IMR-90 (cell line): ENCODE results near the gene DNASE1L1. TPM values are rescaled to one million over a fixed set of nuclear protein-coding genes. Genes with fewer than 3 reads are reported as not detected.

Source experiments
- ATAC-seq: fragments of 200-7000 bp; cut with Tn5 transposase; 2 replicates; pipeline ENCODE4 v1.9.1; 2020; ENCODE audit warnings: low read depth, mild to moderate bottlenecking, moderate library complexity
- BruUV-seq: library from RNA; stranded (reverse); fragments of 400-500 nt; replicated peaks from 2 replicates; lab custom pipeline; 2021; lab: Mats Ljungman, UMichigan
- CTCF ChIA-PET: fragments of 300-600 bp; formaldehyde crosslinking; extraction: SDS; loops from one replicate; lab custom pipeline; 2021; ENCODE audit warnings: antibody characterized with exemption; lab: Yijun Ruan, JAX
- POLR2A ChIA-PET: fragments of 300-600 bp; sonication (Branson Sonifier 250); formaldehyde crosslinking; loops from one replicate; lab custom pipeline; 2022; ENCODE audit warnings: antibody characterized with exemption; ENCODE audit not compliant: unreplicated experiment; lab: Charles Lee
- DNase-seq: peaks from one replicate; pipeline ENCODE4 v3.0.0; 2013
- H2AFZ ChIP-seq: replicated peaks from 2 replicates; pipeline ENCODE3; 2013; ENCODE audit warnings: low read length, mild to moderate bottlenecking; ENCODE audit not compliant: poor library complexity
- H2AK5ac ChIP-seq: 2 replicates; pipeline ENCODE4 v1.6.1; 2013; ENCODE audit warnings: low read depth, low read length, inconsistent platforms
- H2AK9ac ChIP-seq: replicated peaks from 2 replicates; pipeline ENCODE3; 2013; ENCODE audit warnings: mild to moderate bottlenecking, low read depth, low read length, moderate library complexity; ENCODE audit not compliant: poor library complexity
- H2BK120ac ChIP-seq: 2 replicates; pipeline ENCODE4 v1.6.1; 2013; ENCODE audit warnings: low read depth, low read length, inconsistent platforms
- H2BK15ac ChIP-seq: 3 replicates; pipeline ENCODE4 v1.6.1; 2013; ENCODE audit warnings: low read depth, low read length, inconsistent platforms
- H2BK20ac ChIP-seq: 2 replicates; pipeline ENCODE4 v1.6.1; 2013; ENCODE audit warnings: low read depth, mild to moderate bottlenecking, inconsistent platforms, low read length, moderate library complexity
- H2BK5ac ChIP-seq: 2 replicates; pipeline ENCODE4 v1.6.1; 2013; ENCODE audit warnings: mild to moderate bottlenecking, low read depth, low read length, inconsistent platforms; ENCODE audit not compliant: poor library complexity, severe bottlenecking
- H3K14ac ChIP-seq: replicated peaks from 2 replicates; pipeline ENCODE4 v1.6.1; 2013; ENCODE audit warnings: low read depth, low read length, inconsistent platforms
- H3K18ac ChIP-seq: 2 replicates; pipeline ENCODE4 v1.6.1; 2013; ENCODE audit warnings: low read depth, low read length, control low read depth
- H3K23ac ChIP-seq: 2 replicates; pipeline ENCODE4 v1.6.1; 2013; ENCODE audit warnings: low read depth, low read length, inconsistent platforms
- H3K27ac ChIP-seq: 2 replicates; pipeline ENCODE4 v1.5.1; 2013; ENCODE audit warnings: mild to moderate bottlenecking, control low read depth, low read length; ENCODE audit not compliant: insufficient read depth
- H3K27me3 ChIP-seq: 2 replicates; pipeline ENCODE4 v1.6.1; 2013; ENCODE audit warnings: low read length; ENCODE audit not compliant: control insufficient read depth, insufficient read depth
- H3K36me3 ChIP-seq: 2 replicates; pipeline ENCODE4 v1.6.1; 2013; ENCODE audit warnings: low read length, mixed read lengths; ENCODE audit not compliant: control insufficient read depth, insufficient read depth
- H3K4ac ChIP-seq: 2 replicates; pipeline ENCODE4 v1.6.1; 2013; ENCODE audit warnings: low read depth, low read length, inconsistent platforms
- H3K4me1 ChIP-seq: 2 replicates; pipeline ENCODE4 v1.6.1; 2013; ENCODE audit warnings: low read length, mixed read lengths; ENCODE audit not compliant: control insufficient read depth, insufficient read depth
- H3K4me2 ChIP-seq: 2 replicates; pipeline ENCODE4 v1.6.1; 2013; ENCODE audit warnings: low read depth, mild to moderate bottlenecking, control low read depth, low read length, moderate library complexity
- H3K4me3 ChIP-seq: 2 replicates; pipeline ENCODE4 v1.5.1; 2013; ENCODE audit warnings: low read depth, mild to moderate bottlenecking, control low read depth, low read length, moderate library complexity; ENCODE audit not compliant: insufficient read depth
- H3K56ac ChIP-seq: 2 replicates; pipeline ENCODE4 v1.6.1; 2013; ENCODE audit warnings: low read length, inconsistent platforms; ENCODE audit not compliant: insufficient read depth; ENCODE audit errors: extremely low read depth
- H3K79me1 ChIP-seq, 2 experiments: 2 replicates each; pipeline ENCODE4 v1.6.1; 2013; ENCODE audit warnings: low read length in 2 of 2, inconsistent platforms in 1 of 2, low read depth in 1 of 2
- H3K9ac ChIP-seq: 2 replicates; pipeline ENCODE4 v1.6.1; 2013; ENCODE audit warnings: low read depth, low read length, control low read depth
- H3K9me1 ChIP-seq: 2 replicates; pipeline ENCODE4 v1.6.1; 2013; ENCODE audit warnings: low read length, inconsistent platforms; ENCODE audit not compliant: insufficient read depth
- H3K9me3 ChIP-seq: 2 replicates; pipeline ENCODE4 v1.6.1; 2013; ENCODE audit warnings: low read length; ENCODE audit not compliant: control insufficient read depth, insufficient read depth
- H4K20me1 ChIP-seq: 2 replicates; pipeline ENCODE4 v1.6.1; 2013; ENCODE audit warnings: low read length, inconsistent platforms; ENCODE audit not compliant: insufficient read depth
- H4K5ac ChIP-seq: 2 replicates; pipeline ENCODE4 v1.6.1; 2013; ENCODE audit warnings: mild to moderate bottlenecking, low read depth, low read length, control low read depth
- H4K8ac ChIP-seq, 2 experiments: 2 replicates each; pipeline ENCODE4 v1.6.1; 2013; ENCODE audit warnings: low read depth in 2 of 2, low read length in 2 of 2, control low read depth in 1 of 2, inconsistent platforms in 1 of 2
- H4K91ac ChIP-seq: 2 replicates; pipeline ENCODE4 v1.6.1; 2013; ENCODE audit warnings: low read depth, low read length, inconsistent platforms; ENCODE audit not compliant: insufficient read depth
- CEBPB ChIP-seq: IDR thresholded peaks from 2 replicates; pipeline ENCODE4 v1.6.1; 2012; ENCODE audit warnings: low read depth, low read length, improper control_type of control experiment
- FOS ChIP-seq: fragments of 150-350 bp; IDR thresholded peaks from 2 replicates; pipeline ENCODE4 v1.6.1; 2016; ENCODE audit warnings: low read depth, low read length
- MXI1 ChIP-seq: IDR thresholded peaks from 2 replicates; pipeline ENCODE4 v1.6.1; 2012; ENCODE audit warnings: low read depth, mild to moderate bottlenecking, low read length, moderate library complexity, borderline replicate concordance
- SMC3 ChIP-seq: fragments of 150-350 bp; IDR thresholded peaks from 2 replicates; pipeline ENCODE4 v1.6.1; 2016; ENCODE audit warnings: low read depth, mild to moderate bottlenecking, antibody characterized with exemption, low read length, moderate library complexity
- USF2 ChIP-seq: fragments of 150-350 bp; IDR thresholded peaks from 2 replicates; pipeline ENCODE4 v1.6.1; 2017; ENCODE audit warnings: mild to moderate bottlenecking, antibody characterized with exemption, low read length, low read depth
- WGBS, 2 experiments: methylation state at CpG; one replicate each; pipeline versions ENCODE4 v1.1.5 to v1.1.7; 2013; ENCODE audit warnings: missing lambda C conversion rate in 2 of 2; ENCODE audit not compliant: insufficient read length in 1 of 2; ENCODE audit errors: extremely low coverage in 2 of 2; 5-methylcytosine and 5-hydroxymethylcytosine counted together
- dilution Hi-C: fragments of 300-500 bp; cut with HindIII; formaldehyde crosslinking; loops from one replicate; pipeline ENCODE4 v1.14.3; 2018; ENCODE audit warnings: low sequenced_read_pairs; ENCODE audit not compliant: unreplicated experiment
- in situ Hi-C: fragments of 300-500 bp; cut with MboI; formaldehyde crosslinking; loops from 3 replicates; pipeline ENCODE4 v1.14.3; 2019; ENCODE audit warnings: low sequenced_read_pairs, inconsistent platforms, mixed read lengths
- intact Hi-C: fragments of 100-400 bp; cut with micrococcal nuclease; formaldehyde crosslinking; loops from 2 replicates; pipeline ENCODE4 v1.10.0; 2022
- polyA plus RNA-seq, 3 experiments: library from polyadenylated mRNA; depleted of rRNA; stranded (reverse); fragments of >200 nt; gene quantifications; 2 replicates each; pipeline ENCODE4 v1.2.3, GENCODE V29; 2012; ENCODE audit warnings: low replicate concordance in 1 of 3
- total RNA-seq: library from RNA; depleted of rRNA; stranded (reverse); fragments of >200 nt; gene quantifications from 2 replicates; pipeline ENCODE4 v1.2.3, GENCODE V29; 2012

The DNASE1L1 gene
- total and polyA plus RNA-seq, 2 of the 4 experiments (the other 2 are of a cell fraction) = 51.4 to 55.5 TPM

GRCh38 chrX:154411981-154412340, 2.9 kb upstream of the DNASE1L1 start:
- H2BK20ac ChIP-seq = no peak overlapping the region
- peak overlapping the region; percentile 95 for H2AFZ ChIP-seq
- H4K5ac ChIP-seq = no peak overlapping the region
- H2AK5ac ChIP-seq = peak overlapping the region; percentile 57
- H3K56ac ChIP-seq = no peak overlapping the region
- peaks cover 3% of the 10 kb centered on the region; the same call in 1 of the 2 replicates for H3K9me1 ChIP-seq
- no peak overlapping the region for H3K14ac ChIP-seq
- H3K18ac ChIP-seq = no peak overlapping the region
- WGBS, 2 experiments = 47% methylated on average over 11 of the region's 29 CpGs; no CpG with 5 or more reads in 1 of the 2 experiments
- H3K4me3 ChIP-seq = peak overlapping the region; percentile 94
- no TSS peak for BruUV-seq
- H3K79me1 ChIP-seq = peaks cover 6 to 26% of the 10 kb centered on the region in 2 experiments; a peak in 3 of 4 replicates
- DNase-seq (peak; percentile 26), ATAC-seq (peak; percentile 58)
- H3K9me3 ChIP-seq = no peaks in the 10 kb centered on the region
- no peak overlapping the region; the same call in 1 of the 2 replicates for H3K23ac ChIP-seq
- H3K36me3 ChIP-seq = peaks cover 5% of the 10 kb centered on the region
- POLR2A ChIA-PET = no interaction called here
- peak overlapping the region; percentile 18; the same call in 1 of the 2 replicates for H4K91ac ChIP-seq
- peaks cover 4% of the 10 kb centered on the region for H3K4me1 ChIP-seq
- no peak overlapping the region for H2BK120ac ChIP-seq
- peak overlapping the region; percentile 69; a peak in 3 of 4 replicates for H4K8ac ChIP-seq
- peak overlapping the region; percentile 57 for H3K4ac ChIP-seq
- H3K4me2 ChIP-seq = peak overlapping the region; percentile 57
- intact Hi-C loops (loop anchor here (5.0 kb wide), 1 partner anchor 120 kb away; no protein-coding TSS in a partner anchor), in situ Hi-C loops (no loop called here), dilution Hi-C loops (no loop called here)
- H3K27me3 ChIP-seq = no peaks in the 10 kb centered on the region
- no peaks in the 10 kb centered on the region for H4K20me1 ChIP-seq
- TF ChIP-seq USF2 = peak; percentile 26; the same call in 1 of the 2 replicates
- TF ChIP-seq CEBPB = no peak
- no peak for TF ChIP-seq MXI1
- no peak for TF ChIP-seq SMC3
- no peak for TF ChIP-seq FOS
- H3K27ac ChIP-seq = peak overlapping the region; percentile 73; the same call in 1 of the 2 replicates
- no peak overlapping the region for H2BK5ac ChIP-seq
- peak overlapping the region; percentile 70 for H2AK9ac ChIP-seq
- CTCF ChIA-PET = no interaction called here
- no peak overlapping the region for H2BK15ac ChIP-seq
- peak overlapping the region; percentile 71 for H3K9ac ChIP-seq
